ENCODE measurements around the gene SOX2.

- TF ChIP-seq CTCF (IDR thresholded peaks at IDR 0.05): no peak
- TF ChIP-seq POLR2AphosphoS5 (IDR thresholded peaks at IDR 0.05): no peak
- TF ChIP-seq POLR2A (IDR thresholded peaks at IDR 0.05): no peak
- no peak for TF ChIP-seq EP300 (IDR thresholded peaks at IDR 0.05)
Measured at GRCh38 chr3:181738551-181738950, 26.8 kb downstream of the SOX2 start.

All from stomach (tissue), 4 donors.